NCI-H2196 treated with DMSO at 0.1 percent for 48 hours (cell line): ENCODE measurements around the gene CHST10.

Experiments
- DNase-seq: peaks from one replicate; lab custom pipeline; 2025; ENCODE audit not compliant: unreplicated experiment; lab: John Stamatoyannopoulos, UW

The CHST10 gene

GRCh38 chr2:100416397-100416934, 1.0 kb downstream of the CHST10 start:
- no peak for DNase-seq

- DNase-seq = no peak
Measured at GRCh38 chr2:100413571-100413970, 3.9 kb downstream of the CHST10 start.

DNA sequence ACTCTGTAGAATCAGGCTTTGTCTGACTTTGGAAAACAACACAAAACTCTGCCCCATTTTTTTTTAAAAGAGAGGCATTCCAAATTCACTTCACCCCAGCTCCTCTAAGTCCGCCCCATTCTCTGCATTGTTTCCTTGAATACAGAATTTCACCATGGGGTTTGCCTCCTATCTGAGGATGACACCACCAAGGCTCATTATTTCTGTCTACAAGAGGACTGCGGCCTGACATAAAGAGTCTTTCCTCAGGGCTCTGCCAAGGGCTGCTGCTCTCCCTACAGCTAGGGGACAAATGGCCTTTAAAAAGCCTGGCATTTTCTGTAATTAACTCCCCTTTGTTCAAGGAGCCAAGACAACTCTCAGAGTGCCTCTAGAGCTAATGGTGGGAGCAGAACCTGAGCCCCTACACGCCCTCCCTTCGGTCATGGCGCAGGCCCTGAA, 4.6 kb downstream of the CHST10 start:
- DNase-seq = no peak

DNA sequence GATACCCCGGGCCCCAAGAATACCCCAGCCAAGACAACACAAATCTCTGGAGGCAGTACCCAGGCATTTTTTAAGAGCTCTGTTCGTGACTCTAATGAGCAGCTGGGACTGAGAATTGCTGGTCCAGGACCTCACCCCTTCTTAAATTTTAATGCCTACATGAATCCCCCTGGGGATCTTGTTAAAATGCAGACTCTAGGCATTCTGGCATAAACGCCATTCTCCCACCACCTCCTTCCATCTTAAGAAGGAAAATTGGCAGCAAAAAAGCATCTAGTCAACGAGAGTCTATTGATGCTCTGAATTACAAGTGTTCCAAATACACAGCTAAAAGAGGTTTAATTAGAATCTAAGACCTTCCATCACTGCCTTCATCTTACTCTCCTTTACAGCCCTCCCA, 5.0 kb downstream of the CHST10 start:
- no peak for DNase-seq

DNA sequence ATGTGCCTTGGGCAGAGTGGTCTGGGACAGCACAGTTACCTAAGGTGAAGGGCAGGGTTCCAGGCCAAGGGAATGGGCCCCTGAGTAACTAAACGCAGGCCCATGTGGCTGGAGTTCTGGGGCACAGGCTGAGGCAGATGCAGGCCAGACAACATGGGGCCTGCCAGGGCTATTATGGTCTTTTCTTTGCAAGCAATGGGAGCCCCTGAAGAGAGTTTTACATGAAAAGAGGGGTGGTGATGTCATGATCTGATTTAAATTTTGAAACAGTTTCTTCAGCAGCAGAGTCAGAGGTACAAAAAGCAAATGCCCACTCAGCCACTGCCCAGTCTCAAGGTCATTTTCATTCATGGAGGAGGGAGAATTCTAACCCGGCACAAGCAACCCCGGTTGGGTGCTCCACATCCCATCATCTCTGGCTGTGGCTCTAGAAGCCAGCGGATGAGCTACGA, 5.6 kb downstream of the CHST10 start:
- no peak for DNase-seq

DNA sequence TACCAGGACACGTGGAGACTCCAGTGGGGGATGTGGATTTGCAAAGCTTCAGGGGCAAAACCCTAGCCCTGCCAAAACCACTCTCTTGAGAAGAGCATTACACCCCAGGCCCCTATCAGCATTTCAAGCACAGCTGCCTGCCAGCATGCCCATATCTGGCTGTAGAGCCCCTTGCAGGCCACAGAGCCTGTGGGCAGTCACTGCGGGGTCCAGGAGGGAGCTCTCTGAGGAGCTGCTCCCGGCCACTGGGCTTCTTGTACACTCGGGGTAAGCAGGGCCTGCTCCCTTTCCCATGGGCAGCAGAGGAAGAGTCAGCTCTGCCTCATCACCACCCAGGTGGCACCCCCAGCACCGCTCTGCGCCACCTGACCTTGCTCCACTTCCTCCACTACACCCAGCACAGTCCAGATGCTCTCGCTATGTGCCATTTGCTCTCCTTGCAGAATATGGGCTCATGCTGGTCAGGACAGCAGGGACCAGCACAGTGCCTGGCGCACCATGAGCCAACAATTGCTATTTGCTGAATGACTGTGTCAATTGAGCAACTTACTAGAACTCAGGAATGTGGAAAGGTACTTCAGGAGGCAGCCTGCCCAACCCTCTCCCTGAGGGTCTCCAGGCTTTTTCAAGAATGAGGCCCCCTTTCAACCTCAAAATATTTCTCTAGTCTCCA, 7.4 kb downstream of the CHST10 start:
- no peak for DNase-seq

GRCh38 chr2:100409461-100409860, 8.0 kb downstream of the CHST10 start:
- DNase-seq = no peak

DNA sequence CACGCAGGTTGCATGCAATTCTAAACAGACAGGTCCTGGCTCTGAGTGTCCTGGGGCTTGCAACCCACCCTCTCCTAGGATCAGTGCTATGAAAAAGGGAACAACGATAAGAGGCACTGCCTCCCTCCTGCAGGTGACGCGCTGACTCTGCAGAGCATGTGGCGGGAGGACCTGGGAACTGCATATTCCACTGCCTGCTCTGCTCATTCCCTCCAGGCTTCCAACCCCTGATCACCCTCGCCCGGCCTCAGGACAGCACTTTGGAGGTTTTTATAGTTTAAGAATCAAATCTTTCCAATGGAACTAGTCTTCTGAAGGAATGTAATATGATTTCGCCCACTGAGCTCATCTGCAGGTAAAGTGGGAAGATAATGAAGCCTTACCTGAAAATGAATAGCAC, 8.5 kb downstream of the CHST10 start:
- no peak for DNase-seq

- no peak for DNase-seq
Measured at GRCh38 chr2:100408104-100408503, 9.4 kb downstream of the CHST10 start.

DNA sequence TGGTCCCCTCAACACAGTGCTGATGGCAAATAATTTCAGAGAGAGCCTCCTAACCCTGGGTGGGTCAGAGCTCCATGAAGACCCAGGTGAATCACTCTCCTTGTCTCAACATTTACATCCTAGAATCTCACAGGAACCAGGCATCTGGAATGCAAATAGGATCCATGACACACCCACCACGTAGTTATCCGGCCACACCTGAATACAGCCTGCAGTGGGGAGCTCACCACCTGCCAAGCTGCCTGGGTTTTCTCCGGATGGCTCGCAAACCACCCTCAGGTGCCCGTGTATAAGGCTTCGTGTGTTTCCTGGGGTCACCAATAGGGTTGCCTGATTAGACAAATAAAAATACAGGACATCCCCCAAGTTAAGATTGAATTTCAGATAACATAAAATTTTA, 9.9 kb downstream of the CHST10 start:
- no peak for DNase-seq

- no peak for DNase-seq
Measured at GRCh38 chr2:100407073-100407472, 10.4 kb downstream of the CHST10 start.

GRCh38 chr2:100406120-100406508, 11.4 kb downstream of the CHST10 start:
- no peak for DNase-seq

DNA sequence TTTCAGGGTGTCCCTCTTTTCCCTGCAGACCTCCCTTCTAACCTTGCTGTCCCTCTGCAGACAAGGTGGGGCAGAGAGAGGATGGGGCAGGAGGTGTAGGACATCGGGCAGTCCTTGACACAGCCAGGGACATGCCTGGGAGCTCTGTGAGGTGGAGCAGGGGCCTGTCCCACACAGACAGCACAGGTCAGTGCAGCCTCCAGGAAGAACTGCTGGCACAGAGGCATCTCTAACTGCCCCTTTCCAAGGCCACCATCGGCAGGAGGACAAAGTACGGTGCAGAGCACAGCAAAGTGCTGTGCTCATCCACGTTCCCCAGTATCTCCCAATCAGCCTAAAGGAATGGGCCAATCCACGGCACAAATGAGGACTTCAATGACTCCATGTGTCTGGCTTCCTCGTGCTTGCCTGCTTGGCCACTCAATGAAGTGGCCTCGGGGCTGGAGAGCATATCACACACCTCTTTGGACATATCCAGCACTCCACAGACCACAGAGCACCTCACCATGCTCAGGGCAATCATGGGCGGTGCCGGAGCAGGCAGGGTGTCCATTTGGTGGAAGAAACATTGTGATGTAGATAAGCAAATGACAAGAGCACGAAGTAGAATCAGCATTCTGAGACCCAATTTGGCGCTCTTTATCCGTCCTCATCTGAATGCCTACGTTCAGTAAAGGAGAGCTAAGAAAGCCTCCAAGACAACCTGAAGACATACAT, 11.9 kb downstream of the CHST10 start:
- no peak for DNase-seq

GRCh38 chr2:100404411-100404810, 13.1 kb downstream of the CHST10 start:
- no peak for DNase-seq

DNA sequence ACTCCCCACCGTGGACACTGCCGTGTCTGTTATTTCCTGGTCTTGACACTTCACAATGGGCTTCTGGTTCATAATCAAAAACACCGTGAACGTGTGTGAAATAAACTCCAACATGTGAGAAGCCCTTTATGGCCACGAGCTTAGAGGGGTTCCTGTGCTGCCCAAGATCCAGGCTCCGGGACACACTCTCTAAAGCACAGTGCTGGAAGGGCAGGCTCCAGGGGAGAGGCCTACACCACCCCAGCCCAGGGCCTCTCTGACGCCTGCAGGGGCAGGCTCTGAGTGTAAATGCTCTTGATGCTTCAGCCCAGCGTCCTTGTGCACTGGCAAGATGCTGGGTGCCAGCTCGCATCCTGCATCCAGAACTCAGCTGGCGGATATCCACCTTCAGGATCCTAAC, 13.7 kb downstream of the CHST10 start:
- DNase-seq = no peak

- DNase-seq = no peak
Measured at GRCh38 chr2:100401268-100401667, 16.2 kb downstream of the CHST10 start.

- DNase-seq = no peak
Measured at GRCh38 chr2:100399714-100400113, 17.8 kb downstream of the CHST10 start.

DNA sequence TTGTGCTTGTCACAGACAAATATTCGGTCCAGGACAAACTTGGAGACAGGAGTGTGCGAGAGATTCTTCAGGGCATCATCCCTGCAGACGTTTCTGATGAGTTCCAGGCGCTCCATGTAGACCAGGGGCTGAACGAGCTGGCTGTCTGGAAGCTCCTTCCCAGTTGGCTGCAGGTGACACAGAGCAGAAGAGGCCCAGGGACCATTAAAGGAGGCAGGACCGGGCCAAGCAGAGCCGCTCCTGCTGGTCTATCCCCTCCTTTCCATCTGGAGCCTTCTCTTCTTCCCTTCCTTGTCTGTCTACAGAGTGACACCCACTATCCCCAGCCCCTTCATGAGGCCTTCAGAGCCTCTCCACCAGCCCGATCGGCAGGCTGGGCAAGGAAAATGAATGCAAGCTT, 19.5 kb downstream of the CHST10 start:
- no peak for DNase-seq

- no peak for DNase-seq
Measured at GRCh38 chr2:100397118-100397860, 20.2 kb downstream of the CHST10 start.

- no peak for DNase-seq
Measured at GRCh38 chr2:100396483-100396882, 21.0 kb downstream of the CHST10 start.

DNA sequence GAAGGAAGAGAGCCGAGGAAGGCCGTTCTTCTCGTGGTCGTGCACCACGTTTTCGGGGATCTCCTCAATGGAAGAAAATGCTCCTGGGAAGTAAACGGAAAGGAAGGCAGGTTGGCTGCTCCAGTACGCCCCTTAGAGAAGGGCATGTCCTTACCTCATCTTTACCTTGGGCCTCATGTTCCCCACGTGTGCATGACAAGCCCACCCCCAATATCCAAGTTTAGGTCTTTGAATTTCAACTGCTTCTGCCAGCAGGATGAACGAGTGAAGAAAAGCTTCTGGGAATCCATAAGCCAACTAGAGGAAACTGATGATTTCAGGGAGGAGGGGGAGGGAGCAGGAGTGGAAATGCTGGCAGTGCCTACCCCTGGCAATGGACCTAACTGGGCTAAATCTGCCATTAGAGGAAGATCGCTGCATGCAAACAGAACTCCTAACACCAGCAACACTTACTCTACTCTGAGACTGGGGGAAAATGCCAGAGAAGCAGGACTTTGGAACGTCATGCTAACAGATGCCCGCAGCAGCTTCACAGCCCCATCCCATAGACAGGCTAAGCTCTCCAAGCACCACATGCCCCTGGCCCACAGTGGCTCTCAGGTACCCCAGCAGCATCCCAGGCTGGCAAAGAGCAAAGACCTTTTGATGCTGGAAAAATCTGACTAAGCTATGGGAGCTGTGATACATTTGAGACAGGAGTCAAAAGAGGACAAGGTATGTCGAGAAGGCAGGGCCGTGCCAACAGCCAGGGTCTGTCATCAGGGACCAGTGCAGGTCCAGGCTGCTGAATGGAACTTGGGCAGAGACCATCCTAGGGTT, 21.7 kb downstream of the CHST10 start:
- no peak for DNase-seq
